ENCODE measurements around the gene MTERF4.
A peak's percentile ranks its signal among the peaks of the same experiment; 100 is the strongest.

MTERF4 gene

DNA sequence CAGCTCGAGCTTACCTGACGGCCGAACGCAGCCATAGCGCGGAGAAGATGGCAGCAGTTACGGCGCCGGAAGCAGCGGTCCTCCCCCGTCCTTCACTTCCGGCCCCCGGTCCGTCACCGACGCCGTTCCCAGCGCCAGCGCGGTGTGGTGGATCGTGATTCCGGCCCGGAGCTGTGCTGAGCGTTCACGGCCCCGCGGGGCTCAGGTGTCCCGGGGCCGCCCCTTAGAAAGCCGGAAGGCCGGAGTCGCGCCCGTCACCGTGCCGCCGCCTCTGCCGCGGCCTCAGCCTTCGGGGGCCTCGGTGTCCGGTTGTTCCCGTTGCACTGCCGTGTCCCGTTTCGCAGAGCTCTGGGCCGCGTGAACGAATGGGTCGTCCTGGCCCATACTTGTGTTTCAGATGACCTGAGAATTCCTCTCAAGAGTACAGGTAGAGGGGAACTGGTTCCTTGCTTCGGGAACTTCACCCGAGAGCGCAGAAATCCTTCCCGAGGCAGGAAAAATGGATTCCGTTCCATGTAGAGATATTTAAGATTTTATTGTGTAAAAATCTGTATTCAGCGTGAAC lies at the start of gene MTERF4:
TSS of gene MTERF4 (minus strand) at position 49 of the 565 bp plus-strand sequence. CDS start at position 35, 14 bp downstream.
- peak; percentile 75 for DNase-seq

DNA sequence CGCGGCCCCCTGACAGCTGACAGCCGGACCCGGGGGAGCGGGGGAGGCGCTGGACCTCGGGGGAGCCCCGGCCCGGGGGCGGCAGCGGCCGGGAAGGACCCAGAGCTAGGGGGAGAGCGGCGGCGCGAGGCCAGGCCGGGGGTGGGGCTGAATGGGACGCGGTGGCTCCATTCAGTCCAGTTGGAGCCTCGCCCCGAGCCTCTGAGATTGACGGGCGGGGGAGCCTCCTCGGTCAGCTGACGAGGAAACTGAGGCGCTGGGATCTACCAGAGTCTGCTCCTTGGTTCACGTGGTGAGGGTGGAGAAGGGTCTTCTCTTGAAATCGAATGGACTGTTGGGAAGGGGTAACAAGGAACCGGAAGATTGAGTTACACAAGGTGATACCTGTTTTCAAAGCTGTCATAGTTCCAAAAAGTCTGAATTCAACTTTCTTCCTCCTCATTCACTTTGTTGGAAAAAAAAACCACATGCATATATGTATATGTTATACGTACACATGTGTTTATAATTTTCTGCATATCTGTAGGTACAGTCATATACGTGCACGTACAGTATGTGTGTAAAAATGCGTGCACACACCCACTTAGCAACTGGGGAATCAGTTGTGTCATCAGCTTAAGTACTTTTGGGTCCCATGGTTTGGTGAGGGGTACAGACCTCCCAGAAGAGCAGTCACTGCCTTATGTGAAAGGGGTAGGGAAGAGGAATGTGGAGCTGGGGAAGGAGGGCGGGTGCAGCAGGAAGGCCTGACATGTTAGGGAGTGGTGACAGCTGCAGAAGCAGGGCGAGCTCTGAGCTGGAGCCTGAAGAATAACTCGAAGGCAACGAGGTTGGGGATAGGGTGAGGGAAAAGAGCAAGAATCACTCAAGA lies 48.8 kb upstream of the MTERF4 start:
- DNase-seq, result no peak

GRCh38 chr2:241149925-241150659 lies 48.0 kb upstream of the MTERF4 start, which contains the start of gene PPP1R7:
TSS of gene PPP1R7 (plus strand) at chr2:241150467. CDS start at chr2:241150496, 29 bp downstream.
- peak; percentile 93 for DNase-seq

DNA sequence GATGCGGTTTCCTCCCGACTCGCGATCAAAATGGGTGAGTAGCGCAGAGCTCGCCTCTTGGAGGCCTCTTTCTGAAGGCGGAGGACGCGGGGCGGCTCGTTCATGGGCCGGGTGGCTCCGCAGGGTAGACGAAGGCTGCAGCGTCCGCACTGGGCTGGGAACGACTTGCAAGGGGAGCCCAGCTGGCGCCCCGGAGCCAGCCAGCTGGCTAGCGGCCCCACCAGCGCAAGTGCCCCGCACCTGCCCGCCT lies 47.5 kb upstream of the MTERF4 start:
- no peak for DNase-seq

GRCh38 chr2:241148891-241149674 lies 47.0 kb upstream of the MTERF4 start, which contains the start of gene PASK:
TSS of gene PASK (minus strand) at chr2:241149472. CDS start at chr2:241143032, 6,440 bp downstream.
- peak; percentile 93 for DNase-seq

DNA sequence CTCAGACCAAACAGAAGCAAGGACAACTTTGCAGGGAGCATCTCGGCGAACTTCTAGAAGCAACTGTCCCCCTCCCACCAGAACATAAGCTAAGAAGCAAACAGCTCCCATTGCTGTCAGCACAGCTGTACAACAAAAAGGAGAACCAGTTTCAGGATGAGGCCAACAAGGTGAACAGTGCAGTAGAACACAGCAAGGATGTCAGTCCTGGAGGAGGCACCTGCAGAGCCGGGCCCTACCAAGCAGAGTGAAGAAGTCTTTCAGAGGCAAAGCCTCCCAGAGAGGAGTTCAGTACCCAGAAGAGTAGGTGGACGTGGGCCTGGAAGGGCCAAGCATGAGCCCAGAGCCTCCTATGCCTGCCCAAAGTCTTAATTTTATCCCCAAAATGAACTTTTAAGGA lies 46.2 kb upstream of the MTERF4 start:
- no peak for DNase-seq

DNA sequence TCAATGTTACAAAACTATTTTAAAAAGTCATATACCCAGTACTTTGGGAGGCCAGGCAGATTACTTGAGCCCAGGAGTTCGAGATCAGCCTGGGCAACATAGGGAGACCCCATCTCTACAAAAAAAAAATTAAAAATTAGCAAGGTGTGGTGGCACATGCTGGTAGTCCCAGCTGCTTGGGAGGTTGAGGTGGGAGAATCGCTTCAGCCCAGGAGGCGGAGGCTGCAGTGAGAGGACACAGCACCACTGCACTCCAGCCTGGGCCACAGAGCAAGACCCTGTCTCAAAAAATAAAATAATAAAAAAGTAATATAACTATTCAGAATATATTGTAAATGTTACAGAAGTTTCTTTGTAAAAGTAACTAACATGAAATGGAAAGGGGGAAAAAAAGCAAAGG lies 45.2 kb upstream of the MTERF4 start:
- no peak for DNase-seq

DNA sequence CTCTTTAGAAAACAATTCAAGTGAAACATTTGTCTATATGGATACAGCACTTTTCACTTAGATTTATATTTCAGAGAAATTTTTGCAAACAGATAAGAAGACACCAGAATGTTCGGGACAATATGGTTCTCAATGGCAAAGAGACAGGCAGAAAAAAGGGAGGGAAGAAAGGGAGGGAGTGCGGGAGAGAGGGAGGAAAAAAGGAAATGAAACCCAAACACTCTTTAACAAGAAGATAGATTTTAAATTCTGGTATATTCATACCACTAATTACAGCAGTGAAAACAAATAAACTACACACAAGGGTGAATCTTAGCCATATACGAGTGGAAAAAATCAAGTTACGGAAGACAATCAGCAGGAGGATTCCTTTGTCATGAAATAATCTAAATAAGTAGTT lies 44.2 kb upstream of the MTERF4 start:
- DNase-seq, result no peak

GRCh38 chr2:241142593-241142992 lies 40.5 kb upstream of the MTERF4 start:
- DNase-seq, result no peak

DNA sequence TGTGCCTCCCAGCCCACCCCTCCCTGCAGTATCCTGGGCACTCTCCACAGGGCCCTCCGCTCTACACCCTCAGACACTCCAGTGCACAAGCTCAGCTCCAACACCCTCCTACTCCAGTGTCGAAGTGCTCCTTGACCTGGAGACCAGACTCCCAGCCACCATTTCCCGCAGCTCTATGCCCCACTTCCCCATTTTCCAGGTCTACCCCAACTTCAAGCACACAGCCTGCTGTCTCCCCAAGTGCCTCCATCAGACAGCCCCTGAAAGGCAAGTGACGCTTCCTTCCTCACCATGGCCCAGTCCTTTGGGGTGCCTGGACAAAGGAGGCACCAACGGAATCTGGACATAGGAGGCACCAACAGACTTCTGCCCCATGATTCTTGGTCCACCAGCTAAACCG lies 40.0 kb upstream of the MTERF4 start:
- DNase-seq, result no peak

DNA sequence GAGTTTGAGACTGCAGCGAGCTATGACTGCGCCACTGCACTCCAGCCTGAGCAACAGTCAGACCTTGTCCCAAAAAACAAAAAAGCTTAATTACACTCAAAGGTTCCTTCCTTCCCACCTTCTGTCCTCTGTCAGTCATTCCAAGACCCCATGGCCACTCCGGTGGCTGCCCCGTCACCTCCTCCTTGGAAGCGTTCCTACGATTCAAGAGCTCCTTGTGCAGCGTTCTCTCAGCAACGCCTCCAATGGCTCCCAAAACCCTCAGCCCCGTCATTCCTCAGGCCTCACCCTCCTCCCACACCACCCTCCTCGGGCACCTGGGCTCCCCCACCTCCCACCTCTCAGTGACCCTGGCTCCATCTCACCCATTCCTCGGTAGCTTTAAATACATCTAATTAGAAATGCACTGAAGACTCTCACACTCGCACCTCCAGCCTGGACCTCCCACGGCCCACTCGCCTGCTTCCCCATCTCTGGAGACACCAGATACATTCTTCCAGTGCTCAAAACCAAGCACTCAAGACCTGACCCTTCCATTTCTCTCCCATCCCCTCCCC lies 39.2 kb upstream of the MTERF4 start:
- DNase-seq, result no peak

GRCh38 chr2:241140445-241140840 lies 38.4 kb upstream of the MTERF4 start:
- DNase-seq, result no peak

GRCh38 chr2:241139531-241140444 lies 37.7 kb upstream of the MTERF4 start:
- no peak for DNase-seq

- DNase-seq, result no peak
Measured at GRCh38 chr2:241138471-241138870, 36.4 kb upstream of the MTERF4 start.

- DNase-seq, result no peak
Measured at GRCh38 chr2:241137276-241138190, 35.4 kb upstream of the MTERF4 start.

DNA sequence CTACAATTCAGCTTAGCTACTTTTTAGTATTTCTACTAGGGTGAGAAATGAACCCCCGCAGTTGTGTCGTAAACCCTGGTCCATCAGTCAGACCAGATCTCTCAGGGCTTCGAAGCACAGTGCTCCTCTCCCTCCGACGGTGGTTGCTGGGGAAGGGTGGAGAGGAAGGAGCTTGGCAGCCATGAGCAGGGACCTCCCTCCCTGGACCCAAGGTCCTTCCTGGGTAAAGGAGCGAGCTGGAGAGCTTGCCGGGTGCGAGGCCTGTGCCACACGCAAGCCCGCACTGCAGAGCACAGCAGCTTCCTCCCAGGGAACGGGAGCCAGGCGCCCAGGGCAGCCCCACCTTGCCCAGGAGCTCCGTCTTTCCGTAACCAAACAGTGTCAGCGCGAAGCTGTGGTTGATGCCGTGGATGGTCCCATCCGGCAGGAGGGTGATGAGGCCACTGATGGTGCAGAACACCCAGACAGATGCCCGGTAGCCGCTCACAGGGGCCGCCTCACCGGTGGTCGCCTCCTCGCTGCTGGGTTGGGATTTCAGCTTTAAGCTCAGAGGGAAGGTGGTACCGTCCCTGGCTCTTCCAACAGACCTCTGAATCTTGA lies 34.7 kb upstream of the MTERF4 start:
- no peak for DNase-seq

DNA sequence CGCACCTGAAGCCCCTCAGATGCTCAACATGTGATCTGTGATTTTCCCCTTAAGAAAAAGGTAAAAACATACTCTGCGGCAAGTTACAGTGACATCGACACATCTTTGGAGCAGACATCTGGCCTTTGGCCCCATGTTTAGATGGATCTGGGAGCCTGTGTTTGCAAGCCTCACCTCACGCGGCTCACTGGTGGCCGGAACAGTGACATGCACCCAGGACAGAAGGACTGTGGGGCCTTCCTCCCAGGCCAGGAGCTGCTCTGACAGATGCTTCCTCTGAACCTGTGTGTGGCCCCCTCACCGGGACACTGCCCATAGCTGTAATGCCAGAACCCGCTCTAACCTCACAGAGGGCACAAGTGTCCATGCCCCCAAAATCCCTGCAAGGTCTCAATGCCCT lies 34.1 kb upstream of the MTERF4 start:
- DNase-seq, result no peak

- no peak for DNase-seq
Measured at GRCh38 chr2:241135737-241136136, 33.6 kb upstream of the MTERF4 start.

GRCh38 chr2:241134711-241135110 lies 32.6 kb upstream of the MTERF4 start:
- no peak for DNase-seq

DNA sequence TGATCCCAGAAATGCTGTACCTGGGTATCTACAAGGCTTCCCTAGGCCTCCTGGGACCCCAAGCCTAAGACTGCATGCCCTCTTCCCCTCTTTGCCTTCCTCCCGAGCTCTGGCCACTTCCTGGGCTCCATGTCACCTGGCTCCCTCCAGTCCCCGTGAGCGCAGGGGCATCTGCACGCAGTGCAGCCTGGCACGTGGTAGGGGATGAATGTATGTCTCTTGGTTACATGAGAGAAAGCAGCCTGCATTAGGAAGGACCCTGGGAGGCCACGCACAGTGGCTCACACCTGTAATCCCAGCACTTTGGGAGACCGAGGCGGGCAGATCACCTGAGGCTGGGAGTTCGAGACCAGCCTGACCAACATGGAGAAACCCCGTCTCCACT lies 31.3 kb upstream of the MTERF4 start:
- no peak for DNase-seq
